ENCODE data around the gene RFX1. TPM values are rescaled to one million over a fixed set of nuclear protein-coding genes. Genes with fewer than 3 reads are reported as not detected.

RFX1 gene
- polyA plus RNA-seq, 1 donor (not counting 4 experiments of a cell fraction or from before 2014, with no cell fraction given), result 0.45 TPM

- dilution Hi-C loops (cut with MboI; ENCODE audit: extremely low pct_ligation_motif_present, low sequenced_read_pairs), result no loop called here
- H3K9me3 ChIP-seq (ENCODE audit: control insufficient read depth, low read depth, low read length), result no peaks in the 10 kb centered on the region
- peaks cover 19% of the 10 kb centered on the region for H3K79me2 ChIP-seq (ENCODE audit: control insufficient read depth, insufficient read depth, low read length)
- H2AFZ ChIP-seq (ENCODE audit: control insufficient read depth, low read length), result no peak overlapping the region
- FAIRE-seq, result peak; percentile 77
- TF ChIP-seq CTCF (optimal IDR thresholded peaks at IDR 0.05 in 1 of 3, IDR thresholded peaks at IDR 0.05 in 1 of 3, conservative IDR thresholded peaks at IDR 0.05 in 1 of 3; ENCODE audit: extremely low read depth in 1 of 3, insufficient read depth in 2 of 3, low read length in 3 of 3), result peak in 2 of 3 experiments; percentile 17 to 69
- TF ChIP-seq EZH2 (IDR thresholded peaks at IDR 0.05; ENCODE audit: low read length), result no peak
- H3K4me2 ChIP-seq (ENCODE audit: control insufficient read depth, extremely low read depth, insufficient read depth, low read depth, low read length), result peak overlapping the region; percentile 87
- peaks cover 16 to 23% of the 10 kb centered on the region in 2 experiments for H3K36me3 ChIP-seq (ENCODE audit: control insufficient read depth in 2 of 2, extremely low read depth in 1 of 2, insufficient read depth in 2 of 2, low read length in 2 of 2)
- no peaks in the 10 kb centered on the region for H3K27me3 ChIP-seq (ENCODE audit: control insufficient read depth, extremely low read depth, insufficient read depth, low read length)
- peak overlapping the region; percentile 62 to 99 (median 78) for H3K4me3 ChIP-seq (ENCODE audit: control insufficient read depth in 2 of 3, extremely low read depth in 1 of 3, insufficient read depth in 2 of 3, low read depth in 1 of 3, low read length in 3 of 3)
- DNase-seq (ENCODE audit: low read depth, low spot score), result no peak
- peaks cover 9% of the 10 kb centered on the region for H3K4me1 ChIP-seq (ENCODE audit: control insufficient read depth, extremely low read depth, insufficient read depth, low read length)
- peak overlapping the region; percentile 46 for H3K27ac ChIP-seq (ENCODE audit: control insufficient read depth, insufficient read depth, low read length)
- H3K9ac ChIP-seq (ENCODE audit: control insufficient read depth, extremely low read depth, insufficient read depth, low read length), result peak overlapping the region; percentile 72
- H3K9me1 ChIP-seq (ENCODE audit: control insufficient read depth, extremely low read depth, insufficient read depth, low read length), result no peaks in the 10 kb centered on the region
- H4K20me1 ChIP-seq (ENCODE audit: control insufficient read depth, extremely low read depth, insufficient read depth, low read length), result no peaks in the 10 kb centered on the region
Observed at GRCh38 chr19:13952931-13953531, 53.1 kb downstream of the RFX1 start.

GRCh38 chr19:13952154-13952930 is 53.8 kb downstream of the RFX1 start, which contains the start of gene DCAF15:
Gene DCAF15 (plus strand): TSS chr19:13952509. CDS start chr19:13952513, 4 bp downstream.
- dilution Hi-C loops (cut with MboI; ENCODE audit: extremely low pct_ligation_motif_present, low sequenced_read_pairs), result no loop called here
- H3K36me3 ChIP-seq (ENCODE audit: control insufficient read depth in 2 of 2, extremely low read depth in 1 of 2, insufficient read depth in 2 of 2, low read length in 2 of 2), result peaks cover 12 to 21% of the 10 kb centered on the region in 2 experiments

More at GRCh38 chr19:13952154-13952930, 53.8 kb downstream of the RFX1 start, which contains the start of gene DCAF15:
- Histone ChIP-seq H3K9me3 (ENCODE audit: control insufficient read depth, low read depth, low read length) (no peaks in the 10 kb centered on the region), H3K79me2 (ENCODE audit: control insufficient read depth, insufficient read depth, low read length) (peaks cover 19% of the 10 kb centered on the region), H3K4me1 (ENCODE audit: control insufficient read depth, extremely low read depth, insufficient read depth, low read length) (peaks cover 9% of the 10 kb centered on the region), H3K9me1 (ENCODE audit: control insufficient read depth, extremely low read depth, insufficient read depth, low read length) (no peaks in the 10 kb centered on the region), H3K9ac (ENCODE audit: control insufficient read depth, extremely low read depth, insufficient read depth, low read length) (peak within 1 kb of the TSS; percentile 72), H3K27ac (ENCODE audit: control insufficient read depth, insufficient read depth, low read length) (peak within 1 kb of the TSS; percentile 49), H3K4me3 (ENCODE audit: control insufficient read depth in 2 of 3, extremely low read depth in 1 of 3, insufficient read depth in 2 of 3, low read depth in 1 of 3, low read length in 3 of 3) (peak within 1 kb of the TSS; percentile 62 to 99 (median 78)), H2AFZ (ENCODE audit: control insufficient read depth, low read length) (peak within 1 kb of the TSS; percentile 75), H3K27me3 (ENCODE audit: control insufficient read depth, extremely low read depth, insufficient read depth, low read length) (no peaks in the 10 kb centered on the region), H3K4me2 (ENCODE audit: control insufficient read depth, extremely low read depth, insufficient read depth, low read depth, low read length) (peak within 1 kb of the TSS; percentile 87), H4K20me1 (ENCODE audit: control insufficient read depth, extremely low read depth, insufficient read depth, low read length) (no peaks in the 10 kb centered on the region)
- peak; percentile 79 for FAIRE-seq
- TF ChIP-seq EZH2 (IDR thresholded peaks at IDR 0.05; ENCODE audit: low read length), result no peak
- no peak for TF ChIP-seq CTCF (optimal IDR thresholded peaks at IDR 0.05 in 1 of 3, IDR thresholded peaks at IDR 0.05 in 1 of 3, conservative IDR thresholded peaks at IDR 0.05 in 1 of 3; ENCODE audit: extremely low read depth in 1 of 3, insufficient read depth in 2 of 3, low read length in 3 of 3)
- peak; percentile 98 for DNase-seq (ENCODE audit: low read depth, low spot score)
